T-helper 17 cell (primary cell): ENCODE data around the gene KIF3C. TPM values are rescaled to one million over a fixed set of nuclear protein-coding genes. Genes with fewer than 3 reads are reported as not detected.

ENCODE experiments used
- ATAC-seq: fragments of 150-1000 bp; cut with Tn5 transposase; 2 replicates; pipeline ENCODE4 v1.10.0; 2021; ENCODE audit warnings: mild to moderate bottlenecking, moderate library complexity
- DNase-seq, 3 donors: peaks; one replicate each; pipeline versions ENCODE4 v3.0.0 to v3.0.0-alpha.2; 2020 to 2021
- H3K9me3 ChIP-seq: one replicate; pipeline ENCODE4 v1.7.0; 2013; ENCODE audit warnings: low read length, mild to moderate bottlenecking; ENCODE audit not compliant: control insufficient read depth, poor library complexity, severe bottlenecking
- H3K27ac Mint-ChIP-seq: one replicate; pipeline ENCODE4 v1.8.0; 2022; ENCODE audit warnings: mild to moderate bottlenecking, moderate library complexity, mixed read lengths
- H3K27me3 Mint-ChIP-seq: one replicate; pipeline ENCODE4 v1.8.0; 2022; ENCODE audit warnings: mixed read lengths
- H3K36me3 Mint-ChIP-seq: one replicate; pipeline ENCODE4 v1.8.0; 2022; ENCODE audit warnings: low read depth, mixed read lengths
- H3K4me1 Mint-ChIP-seq: one replicate; pipeline ENCODE4 v1.8.0; 2022; ENCODE audit warnings: mild to moderate bottlenecking, mixed read lengths
- H3K4me3 Mint-ChIP-seq: one replicate; pipeline ENCODE4 v1.8.0; 2022; ENCODE audit warnings: mild to moderate bottlenecking, moderate library complexity, mixed read lengths
- total RNA-seq, 4 donors: library from RNA in 2 of 4; stranded (reverse) in 2 of 4; gene quantifications; one replicate each; pipeline ENCODE4 v1.2.3 and lab custom pipeline; 2022 to 2026

KIF3C gene
- total RNA-seq, 2 donors from 2014 or later, result 2.6 to 10.3 TPM

DNA sequence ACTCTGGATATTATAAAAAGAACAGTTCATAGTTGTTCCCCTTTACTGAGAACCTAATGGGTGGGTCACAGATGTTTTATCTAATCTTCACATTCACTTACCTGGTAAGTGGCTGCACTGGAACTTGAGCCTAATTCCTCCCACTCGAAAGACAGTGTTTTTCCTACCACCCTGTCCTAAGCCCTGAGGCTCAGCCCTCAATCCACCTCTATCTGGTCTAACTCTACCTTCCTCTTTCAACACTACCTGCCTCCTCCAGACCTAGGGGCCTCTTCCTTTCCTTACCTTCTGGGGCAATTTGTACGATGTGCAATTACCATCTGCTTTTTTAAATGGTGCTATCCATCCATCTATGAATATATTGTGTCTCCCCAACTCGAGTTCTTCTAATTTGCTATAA, 9.7 kb upstream of the KIF3C start:
- peaks cover 9% of the 10 kb centered on the region for H3K4me1 Mint-ChIP-seq
- DNase-seq, result no peak
- no peak overlapping the region for H3K4me3 Mint-ChIP-seq
- peak; percentile 15 for ATAC-seq
- H3K9me3 ChIP-seq, result no peaks in the 10 kb centered on the region
- no peaks in the 10 kb centered on the region for H3K36me3 Mint-ChIP-seq
- peak overlapping the region; percentile 73 for H3K27ac Mint-ChIP-seq
- no peaks in the 10 kb centered on the region for H3K27me3 Mint-ChIP-seq

DNA sequence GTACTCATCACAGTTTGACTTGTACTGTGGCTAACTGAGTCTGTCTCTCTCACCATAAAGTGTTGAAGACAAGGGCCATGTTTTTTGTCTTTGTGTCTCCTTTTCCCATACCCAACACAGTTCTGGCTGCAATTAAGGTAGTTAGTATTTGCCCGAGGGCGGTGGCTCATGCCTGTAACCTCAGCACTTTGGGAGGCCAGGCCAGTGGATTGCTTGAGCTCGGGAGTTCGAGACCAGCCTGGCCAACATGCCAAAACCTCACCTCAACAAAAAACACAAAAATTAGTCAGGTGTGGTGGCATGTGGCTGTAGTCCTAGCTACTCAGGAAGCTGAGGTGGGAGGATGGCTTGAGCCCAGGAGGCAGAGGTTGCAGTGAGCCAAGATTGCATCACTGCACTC, 6.9 kb upstream of the KIF3C start:
- H3K9me3 ChIP-seq, result no peaks in the 10 kb centered on the region
- DNase-seq (no peak), ATAC-seq (no peak)
- Mint-ChIP-seq H3K4me1 (peaks cover 9% of the 10 kb centered on the region), H3K36me3 (no peaks in the 10 kb centered on the region), H3K4me3 (peak overlapping the region; percentile 12), H3K27me3 (no peaks in the 10 kb centered on the region), H3K27ac (no peak overlapping the region)

DNA sequence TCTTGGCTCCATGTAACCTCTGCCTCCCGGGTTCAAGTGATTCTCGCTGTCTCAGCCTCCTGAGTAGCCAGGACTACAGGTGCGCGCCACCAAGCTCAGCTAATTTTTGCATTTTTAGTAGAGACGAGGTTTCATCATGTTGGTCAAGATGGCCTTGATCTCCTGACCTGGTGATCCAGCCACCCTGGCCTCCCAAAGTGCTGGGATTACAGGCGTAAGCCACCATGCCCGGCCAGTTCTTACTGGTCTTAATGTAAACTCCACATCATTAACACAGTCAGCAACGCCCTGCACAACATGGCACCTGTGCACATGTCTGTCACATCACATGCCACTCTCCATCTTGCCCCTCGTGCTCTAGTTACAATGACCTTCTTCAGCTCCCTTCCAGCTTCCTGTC, 5.8 kb upstream of the KIF3C start:
- no peak overlapping the region for H3K4me3 Mint-ChIP-seq
- DNase-seq, result no peak

DNA sequence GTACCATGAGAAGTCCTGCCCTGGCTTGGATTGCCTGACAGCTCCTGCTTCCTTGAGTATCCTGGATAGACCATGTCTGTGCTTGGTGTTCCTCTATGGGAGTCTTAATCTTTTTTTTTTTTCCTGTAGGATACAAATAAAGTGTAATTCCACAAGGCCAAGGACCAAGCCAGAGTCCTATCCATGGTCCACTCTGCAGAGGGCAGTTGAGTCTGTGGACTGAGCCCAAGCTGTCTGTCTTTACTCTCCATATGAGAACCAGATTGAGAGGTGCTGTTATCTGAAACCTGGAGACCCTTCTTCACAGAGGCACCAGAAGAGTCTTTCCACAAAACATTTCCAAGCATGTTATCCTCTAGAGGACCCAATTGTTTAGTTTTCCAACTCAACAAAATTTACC, 1.4 kb upstream of the KIF3C start:
- ATAC-seq, result no peak
- Mint-ChIP-seq H3K4me3 (peak overlapping the region; percentile 91), H3K27ac (no peak overlapping the region), H3K27me3 (no peaks in the 10 kb centered on the region), H3K36me3 (no peaks in the 10 kb centered on the region), H3K4me1 (peaks cover 13% of the 10 kb centered on the region)
- no peaks in the 10 kb centered on the region for H3K9me3 ChIP-seq
- DNase-seq, result no peak

More for the DNA sequence above, 5.8 kb upstream of the KIF3C start:
- Mint-ChIP-seq H3K36me3 (no peaks in the 10 kb centered on the region), H3K27ac (no peak overlapping the region), H3K27me3 (no peaks in the 10 kb centered on the region), H3K4me1 (peaks cover 9% of the 10 kb centered on the region)
- ATAC-seq, result no peak
- H3K9me3 ChIP-seq, result no peaks in the 10 kb centered on the region

DNA sequence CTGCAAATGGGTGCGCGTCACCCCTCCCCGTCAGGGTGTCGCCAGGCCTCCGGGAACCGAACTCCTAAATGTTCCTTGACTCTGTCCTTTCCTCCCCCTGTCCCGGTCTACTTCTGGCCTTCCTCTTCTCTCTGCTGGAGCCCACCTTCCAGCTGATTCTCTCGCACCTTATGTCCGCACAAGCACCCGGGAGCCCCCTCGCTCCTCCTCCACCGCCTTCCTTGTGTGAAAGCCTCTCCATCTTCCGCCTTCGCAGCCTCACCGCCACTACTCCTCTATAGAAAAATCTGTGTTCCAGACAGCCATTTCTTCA, 627 bp upstream of the KIF3C start:
- ATAC-seq, result no peak
- no peak for DNase-seq
- no peaks in the 10 kb centered on the region for H3K36me3 Mint-ChIP-seq
- H3K4me3 Mint-ChIP-seq, result peak overlapping the region; percentile 91
- H3K27ac Mint-ChIP-seq, result peak overlapping the region; percentile 90
- H3K4me1 Mint-ChIP-seq, result peaks cover 16% of the 10 kb centered on the region
- H3K27me3 Mint-ChIP-seq, result no peaks in the 10 kb centered on the region
- H3K9me3 ChIP-seq, result no peaks in the 10 kb centered on the region

DNA sequence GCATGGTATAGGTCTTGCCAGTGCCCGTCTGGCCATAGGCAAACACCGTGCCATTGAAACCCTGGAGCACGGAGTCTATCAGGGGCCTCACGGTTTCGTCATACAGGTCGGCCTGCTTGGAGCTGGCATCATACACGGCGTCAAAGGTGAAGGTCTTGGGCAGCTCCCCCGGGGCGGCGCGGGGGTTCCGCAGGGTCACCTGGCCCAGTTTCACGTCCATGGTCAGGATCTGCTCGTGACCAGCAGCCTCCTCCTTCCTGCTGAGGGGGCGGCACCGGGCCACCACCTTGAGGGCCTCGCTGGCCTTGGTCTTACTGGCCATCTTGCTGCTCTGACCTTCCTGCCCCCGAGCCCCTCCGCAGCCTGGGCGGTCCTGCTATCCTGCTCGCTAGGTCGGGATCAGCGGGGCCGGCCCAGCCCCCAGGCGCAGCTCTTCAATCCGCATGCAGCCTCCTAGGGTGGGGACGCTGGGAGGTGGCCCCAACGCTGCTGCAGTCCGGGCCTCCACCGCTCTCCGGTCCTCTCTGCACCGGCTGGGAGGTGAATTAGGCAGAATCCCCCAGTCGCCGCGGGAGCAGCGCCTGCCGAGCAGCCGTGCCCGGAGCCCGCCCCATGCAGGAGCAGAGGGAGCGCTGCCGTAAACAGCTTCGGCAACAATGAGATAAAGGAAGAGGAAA, 563 bp downstream of the KIF3C start:
- no peaks in the 10 kb centered on the region for H3K9me3 ChIP-seq
- ATAC-seq (peak; percentile 43), DNase-seq (no peak)
- Mint-ChIP-seq H3K36me3 (no peaks in the 10 kb centered on the region), H3K27me3 (no peaks in the 10 kb centered on the region), H3K4me1 (peaks cover 21% of the 10 kb centered on the region), H3K4me3 (peak overlapping the region; percentile 91), H3K27ac (peak overlapping the region; percentile 49)

DNA sequence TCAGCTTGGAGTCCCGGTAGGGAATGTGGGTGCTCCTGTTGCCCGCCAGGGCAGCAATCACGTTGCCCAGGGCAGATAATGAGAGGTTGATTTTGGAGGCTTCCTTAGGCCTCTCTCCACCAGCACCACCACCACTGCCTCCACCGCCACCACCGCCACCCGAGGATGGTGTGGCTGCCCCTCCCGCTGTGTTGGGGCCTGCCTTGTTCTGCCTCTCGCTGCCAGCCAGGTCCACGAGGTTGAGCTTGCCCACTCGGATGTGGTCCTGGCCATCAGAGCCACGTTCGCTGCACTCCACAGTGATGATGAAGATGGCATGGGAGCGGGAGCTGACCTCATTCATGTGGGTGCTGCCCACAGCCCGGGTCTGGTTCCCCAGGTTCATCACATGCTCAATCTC, 1.3 kb downstream of the KIF3C start:
- Mint-ChIP-seq H3K4me1 (peaks cover 22% of the 10 kb centered on the region), H3K36me3 (no peaks in the 10 kb centered on the region), H3K27ac (no peak overlapping the region), H3K27me3 (no peaks in the 10 kb centered on the region), H3K4me3 (peak overlapping the region; percentile 91)
- H3K9me3 ChIP-seq, result no peaks in the 10 kb centered on the region
- ATAC-seq, result no peak
- no peak for DNase-seq

DNA sequence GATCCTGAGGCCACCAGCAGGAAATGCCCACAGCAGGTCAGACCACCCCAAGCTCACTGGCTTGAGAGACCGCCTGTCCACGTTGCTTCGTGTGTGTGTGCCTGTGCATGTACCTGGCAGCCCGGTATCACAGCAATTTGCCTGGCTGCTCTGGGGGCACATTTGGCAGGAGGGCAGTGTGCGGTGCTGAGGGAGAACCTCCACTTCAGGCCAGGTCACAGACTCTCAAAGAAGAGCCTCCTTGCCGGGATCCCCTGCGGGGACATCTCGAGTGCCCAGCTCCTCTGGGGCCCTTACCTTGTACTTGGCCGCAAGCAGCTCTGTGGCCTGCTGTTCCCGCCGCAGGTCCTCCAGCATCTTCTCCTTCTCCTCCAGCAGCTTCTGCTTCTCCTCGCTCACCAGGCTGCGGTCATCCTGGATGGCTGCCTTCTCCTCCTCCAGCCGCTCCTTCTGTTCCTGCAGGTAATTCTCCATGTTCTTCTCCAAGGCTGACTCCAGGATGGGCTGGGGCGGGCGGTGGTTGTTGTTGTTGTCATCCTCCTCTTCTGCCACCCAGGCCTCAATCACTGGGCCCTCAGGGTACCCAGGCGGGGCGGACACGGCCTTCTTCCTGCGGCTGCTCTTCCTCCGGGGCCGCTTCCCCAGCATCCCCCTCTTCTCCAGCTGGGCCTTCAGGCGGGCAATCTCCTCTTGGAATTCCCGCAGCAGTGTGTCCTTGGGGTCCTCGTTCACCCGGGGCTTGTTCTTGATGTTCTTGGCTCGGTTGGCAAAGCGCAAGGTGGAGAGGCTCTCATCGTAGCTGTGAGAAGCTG, 2.0 kb downstream of the KIF3C start:
- no peak overlapping the region for H3K4me3 Mint-ChIP-seq
- H3K4me1 Mint-ChIP-seq, result peaks cover 22% of the 10 kb centered on the region

DNA sequence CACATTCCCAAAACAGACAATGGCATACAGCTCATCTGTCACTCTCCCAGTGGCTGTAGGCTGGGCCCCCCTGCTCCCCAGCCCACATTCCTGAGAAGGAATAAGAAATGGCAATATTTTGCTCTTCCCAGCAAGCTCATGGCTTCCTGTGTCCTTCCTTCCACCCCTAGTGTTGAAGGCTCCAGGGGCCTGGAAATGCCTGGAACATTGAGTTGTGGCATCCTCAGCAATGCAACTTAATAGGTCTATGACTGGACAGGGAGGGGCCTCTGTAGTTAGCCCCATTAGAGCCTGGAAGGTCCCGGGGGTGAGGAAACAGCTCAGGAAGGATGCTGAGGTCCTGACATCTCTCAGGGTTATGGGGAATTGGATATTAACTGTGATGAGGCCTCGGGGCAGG, 3.3 kb downstream of the KIF3C start:
- H3K27me3 Mint-ChIP-seq, result no peaks in the 10 kb centered on the region
- no peak overlapping the region for H3K27ac Mint-ChIP-seq
- ATAC-seq (no peak), DNase-seq (no peak)
- H3K4me3 Mint-ChIP-seq, result no peak overlapping the region
- H3K4me1 Mint-ChIP-seq, result peaks cover 22% of the 10 kb centered on the region
- H3K9me3 ChIP-seq, result no peaks in the 10 kb centered on the region
- no peaks in the 10 kb centered on the region for H3K36me3 Mint-ChIP-seq

More for the DNA sequence above, 2.0 kb downstream of the KIF3C start:
- no peaks in the 10 kb centered on the region for H3K27me3 Mint-ChIP-seq
- ATAC-seq, result no peak
- no peak overlapping the region for H3K27ac Mint-ChIP-seq
- no peaks in the 10 kb centered on the region for H3K36me3 Mint-ChIP-seq
- H3K9me3 ChIP-seq, result no peaks in the 10 kb centered on the region
- DNase-seq, result no peak

DNA sequence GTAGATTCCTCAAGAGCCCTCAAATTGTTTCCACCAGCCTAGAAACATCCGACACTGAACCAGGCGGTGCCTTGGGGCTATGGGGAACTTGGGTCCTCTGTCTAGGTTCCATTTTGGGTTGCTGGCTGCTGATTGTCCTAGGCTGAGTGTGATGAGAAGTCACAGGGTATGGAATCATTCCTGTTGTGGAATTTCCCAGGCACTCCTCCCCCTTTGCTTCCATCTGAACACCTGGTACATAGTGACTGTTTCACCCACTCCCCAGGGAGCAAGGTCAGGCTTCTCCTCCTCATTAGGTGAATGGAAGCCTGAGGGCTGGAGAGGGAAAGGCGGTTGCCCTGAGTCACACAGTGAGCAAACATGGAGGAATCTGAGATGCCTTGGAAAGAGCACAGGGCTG, 4.5 kb downstream of the KIF3C start:
- no peaks in the 10 kb centered on the region for H3K27me3 Mint-ChIP-seq
- no peaks in the 10 kb centered on the region for H3K9me3 ChIP-seq
- no peak for DNase-seq
- peaks cover 17% of the 10 kb centered on the region for H3K4me1 Mint-ChIP-seq
- H3K4me3 Mint-ChIP-seq, result no peak overlapping the region
- no peak for ATAC-seq
- H3K27ac Mint-ChIP-seq, result no peak overlapping the region
- H3K36me3 Mint-ChIP-seq, result no peaks in the 10 kb centered on the region

DNA sequence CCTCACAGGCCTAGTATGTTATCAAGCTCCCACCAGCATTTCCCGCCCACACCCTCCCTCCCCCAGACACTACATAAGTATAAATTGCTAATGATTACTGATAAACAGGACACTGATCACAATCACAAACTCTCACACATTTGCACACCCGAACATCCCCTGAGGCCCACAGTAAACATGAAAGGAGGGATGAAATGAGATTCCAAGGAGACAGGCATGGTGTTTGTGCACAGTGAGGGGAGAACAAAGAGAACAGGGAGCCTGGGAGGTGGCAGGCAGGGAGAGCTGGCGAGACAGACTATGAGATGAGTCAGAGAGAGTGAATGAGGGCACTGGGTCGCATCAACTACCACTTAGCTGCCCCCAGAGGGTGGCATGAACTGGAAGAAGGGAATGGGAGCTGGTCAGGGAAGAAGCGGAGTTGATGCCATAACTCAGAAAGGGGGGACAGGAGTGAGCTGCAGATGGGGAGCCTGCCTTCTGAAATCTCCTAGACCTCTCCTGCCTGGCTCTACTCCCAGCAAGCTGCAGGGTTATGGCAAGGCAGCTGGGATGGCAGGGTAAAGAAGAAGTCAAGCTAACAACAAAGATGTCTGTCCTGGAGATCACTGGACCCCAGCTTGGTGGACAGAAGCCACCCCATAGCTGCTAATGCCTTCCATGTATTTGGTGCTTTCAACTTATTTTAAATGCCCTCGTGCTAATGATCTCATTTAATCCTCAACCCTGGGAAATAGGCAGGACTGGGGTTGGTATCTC, 5.1 kb downstream of the KIF3C start:
- H3K36me3 Mint-ChIP-seq, result no peaks in the 10 kb centered on the region
- H3K4me3 Mint-ChIP-seq, result no peak overlapping the region

DNA sequence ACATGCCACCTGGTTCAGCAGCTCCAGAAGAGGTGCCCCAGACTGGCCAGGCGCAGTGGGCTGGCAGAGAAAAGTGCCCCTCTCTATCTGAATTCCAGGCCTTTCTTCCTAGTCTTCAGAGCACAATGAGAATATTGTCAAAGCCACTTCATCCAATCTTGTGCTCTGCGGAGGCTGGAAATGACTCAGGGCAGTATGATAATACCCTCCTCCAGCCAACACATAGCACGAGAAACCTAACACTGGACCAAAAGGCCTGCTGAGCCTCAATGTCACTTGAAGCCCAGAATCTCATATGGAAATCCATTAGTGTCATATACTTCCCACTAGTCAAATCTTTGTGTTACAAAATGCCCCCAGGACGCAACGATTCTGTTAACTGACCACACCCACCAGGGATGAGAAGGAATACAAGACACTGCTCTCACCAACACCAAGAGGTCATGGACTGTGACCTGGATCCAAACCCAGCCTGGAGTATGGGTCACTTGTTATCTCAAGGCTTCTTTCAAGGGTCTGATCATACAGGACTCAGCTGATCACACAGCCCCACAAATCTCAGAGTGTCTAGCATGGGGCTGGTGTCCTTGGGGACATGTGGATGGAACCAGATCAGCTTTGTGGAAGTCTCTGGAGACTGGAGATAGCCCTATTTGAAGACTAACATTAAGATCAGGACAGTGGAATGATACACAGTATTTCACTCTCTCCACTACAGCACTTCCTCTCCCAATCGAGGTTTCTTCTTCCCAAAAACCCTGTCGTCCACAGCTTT, 10.1 kb downstream of the KIF3C start:
- no peak overlapping the region for H3K27ac Mint-ChIP-seq
- ATAC-seq, result no peak
- H3K4me3 Mint-ChIP-seq, result no peak overlapping the region
- peaks cover 12% of the 10 kb centered on the region for H3K4me1 Mint-ChIP-seq
- no peak for DNase-seq
- no peaks in the 10 kb centered on the region for H3K27me3 Mint-ChIP-seq
- H3K36me3 Mint-ChIP-seq, result no peaks in the 10 kb centered on the region
- H3K9me3 ChIP-seq, result no peaks in the 10 kb centered on the region

More for the DNA sequence above, 5.1 kb downstream of the KIF3C start:
- no peak overlapping the region for H3K27ac Mint-ChIP-seq
- peaks cover 22% of the 10 kb centered on the region for H3K4me1 Mint-ChIP-seq
- H3K27me3 Mint-ChIP-seq, result no peaks in the 10 kb centered on the region
- ATAC-seq, result no peak
- H3K9me3 ChIP-seq, result no peaks in the 10 kb centered on the region
- DNase-seq, result no peak

DNA sequence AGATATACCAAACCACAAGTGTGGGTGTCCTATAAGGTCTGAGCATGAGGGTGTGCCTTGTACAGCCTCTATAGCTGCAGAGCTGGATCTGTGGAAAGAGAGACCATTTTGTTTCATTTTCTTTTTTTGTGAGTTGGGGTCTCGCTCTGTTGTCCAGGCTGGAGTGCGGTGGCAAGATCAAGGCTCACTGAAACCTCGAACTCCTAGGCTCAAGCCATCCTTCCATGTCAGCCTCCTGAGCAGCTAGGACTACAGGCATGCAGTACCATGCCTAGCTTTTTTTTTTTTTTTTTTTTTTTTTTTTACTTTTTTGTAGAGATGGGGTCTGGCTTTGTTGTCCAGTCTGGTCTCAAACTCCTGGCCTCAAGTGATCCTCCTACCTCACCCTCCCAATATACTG, 10.7 kb downstream of the KIF3C start:
- no peaks in the 10 kb centered on the region for H3K36me3 Mint-ChIP-seq
- H3K9me3 ChIP-seq, result no peaks in the 10 kb centered on the region
- H3K27ac Mint-ChIP-seq, result no peak overlapping the region
- no peak for ATAC-seq
- DNase-seq, result no peak
- no peak overlapping the region for H3K4me3 Mint-ChIP-seq
- no peaks in the 10 kb centered on the region for H3K27me3 Mint-ChIP-seq
- peaks cover 6% of the 10 kb centered on the region for H3K4me1 Mint-ChIP-seq
